OCI-LY7 (cell line): ENCODE measurements around the gene PDK2. TPM values are rescaled to one million over a fixed set of nuclear protein-coding genes. Genes with fewer than 3 reads are reported as not detected.

Experiments
- BruUV-seq: library from RNA; stranded (reverse); fragments of 400-500 nt; replicated peaks from 2 replicates; lab custom pipeline; 2021; lab: Mats Ljungman, UMichigan
- CTCF ChIA-PET: fragments of 300-600 bp; sonication (Branson Sonifier 250); formaldehyde crosslinking; loops from one replicate; lab custom pipeline; 2022; ENCODE audit warnings: antibody characterized with exemption; ENCODE audit not compliant: unreplicated experiment; lab: Charles Lee
- POLR2A ChIA-PET: fragments of 300-600 bp; sonication (Branson Sonifier 250); formaldehyde crosslinking; loops from one replicate; lab custom pipeline; 2022; ENCODE audit warnings: antibody characterized with exemption; lab: Charles Lee
- DNase-seq: peaks from one replicate; pipeline ENCODE4 v3.0.0-alpha.2; 2015; ENCODE audit warnings: low spot score
- H2AFZ ChIP-seq: fragments of 200-600 bp; sonication (generic), shearing (Covaris generic); 2 replicates; pipeline ENCODE4 v1.6.1; 2014; ENCODE audit warnings: mild to moderate bottlenecking, antibody characterized with exemption, low read length, moderate library complexity
- H3K27ac ChIP-seq: fragments of 200-600 bp; sonication (generic); 2 replicates; pipeline ENCODE4 v1.5.1; 2014; ENCODE audit warnings: mixed run types, low read depth, mild to moderate bottlenecking, moderate library complexity, low read length, inconsistent platforms; ENCODE audit not compliant: poor library complexity, severe bottlenecking
- H3K36me3 ChIP-seq: fragments of 200-600 bp; sonication (generic); 2 replicates; pipeline ENCODE4 v1.6.1; 2014; ENCODE audit warnings: mild to moderate bottlenecking, antibody characterized with exemption, low read length, moderate library complexity, mixed read lengths; ENCODE audit not compliant: insufficient read depth
- H3K4me1 ChIP-seq: fragments of 200-600 bp; sonication (generic); 2 replicates; pipeline ENCODE4 v1.5.1; 2014; ENCODE audit warnings: mild to moderate bottlenecking, low read length; ENCODE audit not compliant: insufficient read depth, poor library complexity, severe bottlenecking
- H3K4me2 ChIP-seq: fragments of 200-600 bp; sonication (generic); 2 replicates; pipeline ENCODE4 v1.6.1; 2014; ENCODE audit warnings: mild to moderate bottlenecking, low read length
- H3K4me3 ChIP-seq: fragments of 200-600 bp; sonication (generic); 2 replicates; pipeline ENCODE4 v1.5.1; 2014; ENCODE audit warnings: mild to moderate bottlenecking, low read depth, low read length; ENCODE audit not compliant: poor library complexity, severe bottlenecking
- H3K79me2 ChIP-seq: fragments of 200-600 bp; sonication (generic); 2 replicates; pipeline ENCODE4 v1.6.1; 2016; ENCODE audit warnings: low read depth, mild to moderate bottlenecking, low read length, moderate library complexity, mixed read lengths; ENCODE audit not compliant: insufficient read depth
- H3K9me2 ChIP-seq: fragments of 200-600 bp; sonication (generic); 2 replicates; pipeline ENCODE4 v1.6.1; 2016; ENCODE audit warnings: mild to moderate bottlenecking, low read length, mixed read lengths; ENCODE audit not compliant: insufficient read depth
- H3K9me3 ChIP-seq: fragments of 200-600 bp; sonication (generic); 2 replicates; pipeline ENCODE4 v1.6.1; 2014; ENCODE audit warnings: mild to moderate bottlenecking, mixed run types, low read length, mixed read lengths
- H4K20me1 ChIP-seq: fragments of 200-600 bp; sonication (generic); 2 replicates; pipeline ENCODE4 v1.6.1; 2014; ENCODE audit warnings: mild to moderate bottlenecking, antibody characterized with exemption, low read length, moderate library complexity, mixed read lengths; ENCODE audit not compliant: insufficient read depth
- CTCF ChIP-seq: fragments of 200-600 bp; sonication (generic); conservative IDR thresholded peaks from 2 replicates; pipeline ENCODE4 v1.5.1; 2014; ENCODE audit warnings: mild to moderate bottlenecking, antibody characterized with exemption, low read length, moderate library complexity, mixed read lengths
- EZH2phosphoT487 ChIP-seq: fragments of 200-600 bp; sonication (generic); IDR thresholded peaks from 2 replicates; pipeline ENCODE4 v1.6.1; 2018; ENCODE audit warnings: low read depth, borderline replicate concordance, mild to moderate bottlenecking, mixed run types, antibody characterized with exemption, low read length, moderate library complexity, mixed read lengths
- intact Hi-C: fragments of 100-400 bp; cut with micrococcal nuclease; formaldehyde crosslinking; loops from one replicate; pipeline ENCODE4 v1.10.0; 2022; ENCODE audit not compliant: unreplicated experiment
- total RNA-seq, 2 experiments: library from RNA; depleted of rRNA in 1 of 2; stranded (reverse); fragments of >200 nt in 1 of 2; shearing (Covaris generic) in 1 of 2; gene quantifications; 2 replicates each; pipeline ENCODE4 v1.2.3, GENCODE V29; 2014 to 2022

The PDK2 gene
- total RNA-seq, 2 experiments from 2014 or later, result 21.8 to 27.7 TPM

- CTCF ChIA-PET, result interaction anchor here (0.6 to 0.9 kb wide), 3 partner anchors 19 to 406 kb away, joined by 3 read pairs; no protein-coding TSS in a partner anchor
- Histone ChIP-seq H3K4me2 (peak overlapping the region; percentile 90), H2AFZ (peak overlapping the region; percentile 97), H4K20me1 (no peaks in the 10 kb centered on the region), H3K27ac (no peak overlapping the region), H3K4me3 (peak overlapping the region; percentile 68), H3K9me2 (no peaks in the 10 kb centered on the region), H3K9me3 (no peaks in the 10 kb centered on the region), H3K4me1 (peaks cover 23% of the 10 kb centered on the region), H3K36me3 (no peaks in the 10 kb centered on the region), H3K79me2 (no peaks in the 10 kb centered on the region)
- POLR2A ChIA-PET, result interaction anchor here (0.7 to 2.0 kb wide), 2 partner anchors 9 to 67 kb away, joined by 3 to 20 read pairs; no protein-coding TSS in a partner anchor
- intact Hi-C loops, result loop anchor here (1.0 kb wide), 4 partner anchors 10 to 67 kb away; no protein-coding TSS in a partner anchor
- DNase-seq, result peak; percentile 93
- no TSS peak for BruUV-seq
- TF ChIP-seq CTCF, result peak; percentile 89
- TF ChIP-seq EZH2phosphoT487, result no peak
Measured at GRCh38 chr17:50161023-50161910, 66.1 kb downstream of the PDK2 start.

Other genes with a start within 250 kb of the PDK2 start
- not detected in 2 replicates for gene TAC4, start 247.3 kb upstream of the PDK2 start, total RNA-seq (2014; rRNA removed; shearing (Covaris generic))
- gene TAC4, start 247.3 kb upstream of the PDK2 start, total RNA-seq (2022), result not detected in 2 replicates
- 0.28 and 0.47 TPM in 2 replicates for gene DLX4, start 126.2 kb upstream of the PDK2 start, total RNA-seq (2014; rRNA removed; shearing (Covaris generic))
- 0.27 and 1.3 TPM in 2 replicates for gene DLX4, start 126.2 kb upstream of the PDK2 start, total RNA-seq (2022)
- gene DLX3, start 100.1 kb upstream of the PDK2 start, total RNA-seq (2014; rRNA removed; shearing (Covaris generic)), result not detected in 2 replicates
- gene DLX3, start 100.1 kb upstream of the PDK2 start, total RNA-seq (2022), result not detected in 2 replicates
- gene ITGA3, start 39.2 kb upstream of the PDK2 start, total RNA-seq (2014; rRNA removed; shearing (Covaris generic)), result 23.2 and 30.7 TPM in 2 replicates
- 15.2 and 15.6 TPM in 2 replicates for gene ITGA3, start 39.2 kb upstream of the PDK2 start, total RNA-seq (2022)
- not detected in 2 replicates for gene SAMD14, start 34.8 kb downstream of the PDK2 start, total RNA-seq (2014; rRNA removed; shearing (Covaris generic))
- gene SAMD14, start 34.8 kb downstream of the PDK2 start, total RNA-seq (2022), result 0.13 and 0.59 TPM in 2 replicates
- 45.3 and 73.2 TPM in 2 replicates for gene PPP1R9B, start 55.3 kb downstream of the PDK2 start, total RNA-seq (2014; rRNA removed; shearing (Covaris generic))
- 73.9 and 87.0 TPM in 2 replicates for gene PPP1R9B, start 55.3 kb downstream of the PDK2 start, total RNA-seq (2022)
- 0.57 TPM in 1 of 2 replicates, not detected in the other for gene SGCA, start 70.7 kb downstream of the PDK2 start, total RNA-seq (2014; rRNA removed; shearing (Covaris generic))
- gene SGCA, start 70.7 kb downstream of the PDK2 start, total RNA-seq (2022), result 1.1 TPM in 1 of 2 replicates, not detected in the other
- not detected in 2 replicates for gene COL1A1, start 106.3 kb downstream of the PDK2 start, total RNA-seq (2014; rRNA removed; shearing (Covaris generic))
- not detected in 2 replicates for gene COL1A1, start 106.3 kb downstream of the PDK2 start, total RNA-seq (2022)
- not detected in 2 replicates for gene TMEM92, start 179.1 kb downstream of the PDK2 start, total RNA-seq (2014; rRNA removed; shearing (Covaris generic))
- gene TMEM92, start 179.1 kb downstream of the PDK2 start, total RNA-seq (2022), result not detected in 2 replicates